HCT116 (cell line): ENCODE data around the gene RAC2. TPM values are rescaled to one million over a fixed set of nuclear protein-coding genes. Genes with fewer than 3 reads are reported as not detected.
A peak's percentile ranks its signal among the peaks of the same experiment; 100 is the strongest.

Experiments used
- ATAC-seq: fragments of 200-7000 bp; cut with Tn5 transposase; 2 replicates; pipeline ENCODE4 v1.9.1; 2020; ENCODE audit warnings: mild to moderate bottlenecking, moderate library complexity
- BruUV-seq: library from RNA; stranded (reverse); fragments of 400-500 nt; replicated peaks from 2 replicates; lab custom pipeline; 2021; lab: Mats Ljungman, UMichigan
- CTCF ChIA-PET: fragments of 300-600 bp; sonication (Branson Sonifier 250); formaldehyde crosslinking; loops from one replicate; lab custom pipeline; 2021; ENCODE audit warnings: antibody characterized with exemption; lab: Charles Lee
- POLR2A ChIA-PET: fragments of 300-600, 350-600 bp; sonication (Branson Sonifier 250); formaldehyde crosslinking; loops from one replicate; lab custom pipeline; 2021; ENCODE audit warnings: antibody characterized with exemption; lab: Charles Lee
- RAD21 ChIA-PET, 2 experiments: fragments of 300-600 bp; sonication (Branson Sonifier 250); formaldehyde crosslinking; loops; one replicate each; lab custom pipeline; 2023; ENCODE audit warnings: low total read pairs in 2 of 2; ENCODE audit not compliant: uncharacterized antibody in 2 of 2, unreplicated experiment in 2 of 2, low non-redundant PET in 1 of 2; lab: Charles Lee
- DNase-seq: peaks from one replicate; pipeline ENCODE4 v3.0.0-alpha.2; 2010; ENCODE audit warnings: low read depth, low spot score
- H2AFZ ChIP-seq: fragments of 200-600 bp; shearing (Covaris generic), sonication (generic); 2 replicates; pipeline ENCODE4 v1.6.1; 2017; ENCODE audit warnings: low read depth, mixed run types, mixed read lengths, antibody characterized with exemption, low read length; ENCODE audit not compliant: poor library complexity, severe bottlenecking
- H3K27ac ChIP-seq: 2 replicates; pipeline ENCODE4 v1.5.1; 2012; ENCODE audit warnings: low read depth, low read length
- H3K27me3 ChIP-seq: fragments of 200-600 bp; sonication (generic); 2 replicates; pipeline ENCODE4 v1.6.1; 2016; ENCODE audit warnings: mixed run types, low read length, mixed read lengths; ENCODE audit not compliant: insufficient read depth
- H3K36me3 ChIP-seq, 2 experiments: fragments of 200-500 bp in 1 of 2; fragments of 200-600 bp in 1 of 2; sonication (Bioruptor generic) in 1 of 2; sonication (generic) in 1 of 2; 2 replicates each; pipeline versions ENCODE4 v1.5.1 to v1.6.1; 2014 to 2016; ENCODE audit warnings: low read length in 2 of 2, inconsistent platforms in 1 of 2, mixed read lengths in 1 of 2, mixed run types in 1 of 2; ENCODE audit not compliant: insufficient read depth in 2 of 2, control insufficient read depth in 1 of 2
- H3K4me1 ChIP-seq, 2 experiments: fragments of 200-600 bp in 1 of 2; sonication (generic) in 1 of 2; 2 replicates each; pipeline versions ENCODE4 v1.5.1 to v1.6.1; 2012 to 2017; ENCODE audit warnings: low read length in 2 of 2, inconsistent platforms in 1 of 2, mild to moderate bottlenecking in 1 of 2, mixed read lengths in 1 of 2, mixed run types in 1 of 2, moderate library complexity in 1 of 2; ENCODE audit not compliant: insufficient read depth in 2 of 2, control insufficient read depth in 1 of 2
- H3K4me2 ChIP-seq: fragments of 200-600 bp; sonication (generic); 2 replicates; pipeline ENCODE4 v1.6.1; 2017; ENCODE audit warnings: mixed run types, low read length, mixed read lengths
- H3K4me3 ChIP-seq, 2 experiments: fragments of 200-600 bp in 1 of 2; sonication (generic) in 1 of 2; replicated peaks in 1 of 2; 2 replicates each; pipeline ENCODE4 v1.5.1; 2011 to 2016; ENCODE audit warnings: low read length in 2 of 2, control low read depth in 1 of 2, low read depth in 1 of 2, mild to moderate bottlenecking in 1 of 2, mixed read lengths in 1 of 2, mixed run types in 1 of 2
- H3K79me2 ChIP-seq: fragments of 200-600 bp; sonication (generic); 2 replicates; pipeline ENCODE4 v1.6.1; 2017; ENCODE audit warnings: mild to moderate bottlenecking, mixed run types, low read length, moderate library complexity, mixed read lengths; ENCODE audit not compliant: insufficient read depth
- H3K9ac ChIP-seq: fragments of 200-600 bp; sonication (generic); 2 replicates; pipeline ENCODE4 v1.6.1; 2016; ENCODE audit warnings: low read length, mixed read lengths
- H3K9me2 ChIP-seq: fragments of 200-600 bp; sonication (generic), shearing (Covaris generic); 2 replicates; pipeline ENCODE4 v1.6.1; 2017; ENCODE audit warnings: mixed run types, mild to moderate bottlenecking, moderate library complexity; ENCODE audit not compliant: insufficient read depth
- H3K9me3 ChIP-seq, 2 experiments: fragments of 200-500 bp in 1 of 2; fragments of 200-600 bp in 1 of 2; sonication (Bioruptor generic) in 1 of 2; sonication (generic) in 1 of 2; 2 replicates each; pipeline ENCODE4 v1.6.1; 2014 to 2017; ENCODE audit warnings: low read length in 2 of 2, mixed read lengths in 2 of 2, inconsistent platforms in 1 of 2, low read depth in 1 of 2, mild to moderate bottlenecking in 1 of 2, mixed run types in 1 of 2, moderate library complexity in 1 of 2; ENCODE audit not compliant: control insufficient read depth in 1 of 2, insufficient read depth in 1 of 2
- H4K20me1 ChIP-seq: fragments of 200-600 bp; sonication (generic), shearing (Covaris generic); 2 replicates; pipeline ENCODE4 v1.6.1; 2017; ENCODE audit warnings: mixed run types, mild to moderate bottlenecking, moderate library complexity; ENCODE audit not compliant: insufficient read depth
- CBX3 ChIP-seq: IDR thresholded peaks from 2 replicates; pipeline ENCODE4 v1.6.1; 2012; ENCODE audit warnings: low read depth
- CEBPB ChIP-seq: IDR thresholded peaks from 2 replicates; pipeline ENCODE4 v1.6.1; 2012; ENCODE audit warnings: low read depth
- ELF1 ChIP-seq: IDR thresholded peaks from 2 replicates; pipeline ENCODE4 v1.6.1; 2012; ENCODE audit warnings: low read depth, borderline replicate concordance
- EZH2 ChIP-seq: fragments of 200-600 bp; sonication (generic); IDR thresholded peaks from 2 replicates; pipeline ENCODE4 v1.6.1; 2017; ENCODE audit warnings: antibody characterized with exemption, mixed run types
- EZH2phosphoT487 ChIP-seq: fragments of 200-600 bp; IDR thresholded peaks from 2 replicates; pipeline ENCODE4 v1.6.1; 2018; ENCODE audit warnings: antibody characterized with exemption, borderline replicate concordance
- JUND ChIP-seq: IDR thresholded peaks from 2 replicates; pipeline ENCODE4 v1.6.1; 2012
- MAX ChIP-seq: IDR thresholded peaks from 2 replicates; pipeline ENCODE4 v1.6.1; 2012
- POLR2AphosphoS5 ChIP-seq: IDR thresholded peaks from 2 replicates; pipeline ENCODE4 v1.6.1; 2011; ENCODE audit warnings: mild to moderate bottlenecking, low read depth, low read length, moderate library complexity
- REST ChIP-seq: IDR thresholded peaks from 2 replicates; pipeline ENCODE4 v1.6.1; 2012; ENCODE audit warnings: low read depth
- SIN3A ChIP-seq: IDR thresholded peaks from 2 replicates; pipeline ENCODE4 v1.6.1; 2012; ENCODE audit warnings: low read depth
- SP1 ChIP-seq: IDR thresholded peaks from 2 replicates; pipeline ENCODE4 v1.6.1; 2012; ENCODE audit warnings: low read depth
- SRF ChIP-seq: IDR thresholded peaks from 2 replicates; pipeline ENCODE4 v1.6.1; 2012; ENCODE audit warnings: low read depth
- TCF7L2 ChIP-seq: IDR thresholded peaks from 2 replicates; pipeline ENCODE4 v1.7.0; 2011; ENCODE audit warnings: borderline replicate concordance, inconsistent platforms; ENCODE audit not compliant: insufficient read depth, insufficient read length; ENCODE audit errors: extremely low read depth
- YY1 ChIP-seq: IDR thresholded peaks from 2 replicates; pipeline ENCODE4 v1.6.1; 2011; ENCODE audit warnings: low read length, low read depth, moderate library complexity, mild to moderate bottlenecking; ENCODE audit not compliant: insufficient replicate concordance; ENCODE audit errors: extremely low read depth
- ZFX ChIP-seq: fragments of 450-650 bp; IDR thresholded peaks from 2 replicates; pipeline ENCODE4 v1.6.1; 2017
- ZNF274 ChIP-seq: fragments of 200-500 bp; sonication (Bioruptor generic); IDR thresholded peaks from 2 replicates; pipeline ENCODE4 v1.6.1; 2014; ENCODE audit warnings: mild to moderate bottlenecking, low read depth, low read length, inconsistent platforms
- intact Hi-C: fragments of 100-400 bp; cut with micrococcal nuclease; formaldehyde crosslinking; loops from 2 replicates; pipeline ENCODE4 v1.10.0; 2022
- total RNA-seq: library from RNA; stranded (reverse); gene quantifications from one replicate; pipeline ENCODE4 v1.2.1, GENCODE V29; 2021; ENCODE audit not compliant: unreplicated experiment
- TF ChIP-seq, protein P1 (sequence below): IDR thresholded peaks from 2 replicates; pipeline ENCODE4 v1.6.1; 2011; ENCODE audit warnings: mild to moderate bottlenecking, low read length, moderate library complexity; ENCODE audit not compliant: insufficient replicate concordance; ENCODE audit errors: extremely low read depth

Gene RAC2
- total RNA-seq, 1 experiment from 2014 or later = 62.0 TPM

- Histone ChIP-seq H3K27ac (peak overlapping the region; percentile 55), H2AFZ (no peak overlapping the region), H3K4me3 (peak overlapping the region in 1 of 2 experiments; percentile 48; a peak in 2 of 4 replicates), H3K27me3 (no peaks in the 10 kb centered on the region), H3K9ac (peak overlapping the region; percentile 65), H3K4me2 (peak overlapping the region; percentile 88), H4K20me1 (no peaks in the 10 kb centered on the region), H3K79me2 (no peaks in the 10 kb centered on the region), H3K9me2 (no peaks in the 10 kb centered on the region), H3K9me3 (no peaks in the 10 kb centered on the region)
- ChIA-PET CTCF (interaction anchor here (0.8 to 2.1 kb wide), 4 partner anchors 30 to 32 kb away, joined by 3 to 19 read pairs (median 9); no protein-coding TSS in a partner anchor), POLR2A (interaction anchor here (0.9 to 1.7 kb wide), 5 partner anchors 10 to 231 kb away, joined by 3 to 10 read pairs (median 5); partner anchors contain the start of genes C1QTNF6 and RAC2), RAD21 (no interaction called here)
- BruUV-seq = no TSS peak
- intact Hi-C loops = no loop called here
- TF ChIP-seq TCF7L2 = no peak
- no peak for TF ChIP-seq EZH2
- TF ChIP-seq, protein P1, sequence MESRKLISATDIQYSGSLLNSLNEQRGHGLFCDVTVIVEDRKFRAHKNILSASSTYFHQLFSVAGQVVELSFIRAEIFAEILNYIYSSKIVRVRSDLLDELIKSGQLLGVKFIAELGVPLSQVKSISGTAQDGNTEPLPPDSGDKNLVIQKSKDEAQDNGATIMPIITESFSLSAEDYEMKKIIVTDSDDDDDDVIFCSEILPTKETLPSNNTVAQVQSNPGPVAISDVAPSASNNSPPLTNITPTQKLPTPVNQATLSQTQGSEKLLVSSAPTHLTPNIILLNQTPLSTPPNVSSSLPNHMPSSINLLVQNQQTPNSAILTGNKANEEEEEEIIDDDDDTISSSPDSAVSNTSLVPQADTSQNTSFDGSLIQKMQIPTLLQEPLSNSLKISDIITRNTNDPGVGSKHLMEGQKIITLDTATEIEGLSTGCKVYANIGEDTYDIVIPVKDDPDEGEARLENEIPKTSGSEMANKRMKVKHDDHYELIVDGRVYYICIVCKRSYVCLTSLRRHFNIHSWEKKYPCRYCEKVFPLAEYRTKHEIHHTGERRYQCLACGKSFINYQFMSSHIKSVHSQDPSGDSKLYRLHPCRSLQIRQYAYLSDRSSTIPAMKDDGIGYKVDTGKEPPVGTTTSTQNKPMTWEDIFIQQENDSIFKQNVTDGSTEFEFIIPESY = no peak
- no peak for TF ChIP-seq CBX3
- TF ChIP-seq SRF = no peak
- TF ChIP-seq SIN3A = no peak
- TF ChIP-seq ZNF274 = no peak
- no peak for TF ChIP-seq JUND
- TF ChIP-seq CEBPB = no peak
- no peak for TF ChIP-seq MAX
- no peak for TF ChIP-seq SP1
- TF ChIP-seq YY1 = no peak
- no peak for TF ChIP-seq REST
- TF ChIP-seq ZFX = no peak
- TF ChIP-seq POLR2AphosphoS5 = no peak
- TF ChIP-seq EZH2phosphoT487 = no peak
- TF ChIP-seq ELF1 = no peak
- TF ChIP-seq, all 23 proteins: peak for 0
- DNase-seq (peak; percentile 51), ATAC-seq (peak; percentile 76)
- Histone ChIP-seq H3K4me1 (peaks cover 24 to 41% of the 10 kb centered on the region in 2 experiments), H3K36me3 (no peaks in the 10 kb centered on the region; a peak in 1 of 4 replicates)
Measured at GRCh38 chr22:37229805-37230672, 14.0 kb downstream of the RAC2 start.
